Stomach (tissue), 4 donors: Measurements from ENCODE around the gene IFNG-AS1.

ENCODE experiments used
- CTCF ChIP-seq, 7 experiments: fragments of 450-650 bp in 4 of 7; fragments of 200-600 bp in 3 of 7; sonication (generic) in 3 of 7; IDR thresholded peaks; one replicate each; pipeline ENCODE4 v1.5.1; 2016 to 2019; ENCODE audit warnings: antibody characterized with exemption in 7 of 7, control low read depth in 2 of 7, mild to moderate bottlenecking in 1 of 7
- EP300 ChIP-seq: sonication (generic); formaldehyde crosslinking; IDR thresholded peaks from one replicate; pipeline ENCODE4 v1.6.1; 2017; ENCODE audit warnings: antibody characterized with exemption
- POLR2A ChIP-seq, 4 donors: fragments of 450-650 bp; IDR thresholded peaks; one replicate each; pipeline ENCODE4 v1.6.1; 2016; ENCODE audit warnings: antibody characterized with exemption in 4 of 4, control low read depth in 2 of 4, mild to moderate bottlenecking in 1 of 4, moderate library complexity in 1 of 4

GRCh38 chr12:67957383-67957782 lies 31.9 kb upstream of the IFNG-AS1 start:
- TF ChIP-seq CTCF (IDR thresholded peaks at IDR 0.05) (no peak), POLR2A (IDR thresholded peaks at IDR 0.05) (no peak), EP300 (no peak)
